ENCODE results near the gene UBE2L6.

GRCh38 chr11:57555393-57555792 lies 12.1 kb downstream of the UBE2L6 start:
- TF ChIP-seq MAX (CRISPR knock-in tag; IDR thresholded peaks at IDR 0.05) (no peak), CTCF (IDR thresholded peaks at IDR 0.05) (no peak), JUN (CRISPR knock-in tag; IDR thresholded peaks at IDR 0.05) (no peak), USF2 (CRISPR knock-in tag; IDR thresholded peaks at IDR 0.05) (no peak), ZNF671 (CRISPR knock-in tag; IDR thresholded peaks at IDR 0.05) (no peak), AFF4 (CRISPR knock-in tag; IDR thresholded peaks at IDR 0.05; ENCODE audit: borderline replicate concordance) (no peak), ZBTB21 (CRISPR knock-in tag; IDR thresholded peaks at IDR 0.05; ENCODE audit: borderline replicate concordance) (no peak), ZBTB43 (CRISPR knock-in tag; IDR thresholded peaks at IDR 0.05) (no peak), STAT6 (CRISPR knock-in tag; conservative IDR thresholded peaks at IDR 0.05; ENCODE audit: low read depth) (no peak), E2F1 (CRISPR knock-in tag; IDR thresholded peaks at IDR 0.05) (no peak)
